Measurements from ENCODE around the gene LIMS2. TPM values are rescaled to one million over a fixed set of nuclear protein-coding genes. Genes with fewer than 3 reads are reported as not detected.

Gene LIMS2
- total and polyA plus RNA-seq, 2 of the 8 experiments (the other 6 are each of a cell fraction or from before 2014, with no cell fraction given) = 3.3 to 4.8 TPM

GRCh38 chr2:127626917-127627739 is 48.2 kb downstream of the LIMS2 start:
- DNase-seq (ENCODE audit: low read depth in 1 of 2, low spot score in 2 of 2) (no peak), FAIRE-seq (no peak)
- CTCF ChIA-PET (ENCODE audit: partially characterized antibody) = interaction anchor here (6.4 kb wide), 1 partner anchor 13 kb away, joined by 50 read pairs; no protein-coding TSS in a partner anchor
- Histone ChIP-seq H3K14ac (ENCODE audit: insufficient read length) (no peak overlapping the region), H3K27ac (ENCODE audit: low read depth, low read length) (no peak overlapping the region), H3K9me3 (ENCODE audit: insufficient read depth in 2 of 2, low read depth in 1 of 2, low read length in 1 of 2) (no peaks in the 10 kb centered on the region), H3K4me1 (replicated peaks in 1 of 4; ENCODE audit: control insufficient read depth in 3 of 4, insufficient read depth in 4 of 4, low read length in 3 of 4) (no peaks in the 10 kb centered on the region), H3K23me2 (ENCODE audit: low read depth, low read length) (no peaks in the 10 kb centered on the region), H3K23ac (ENCODE audit: insufficient read length) (no peak overlapping the region), H2BK15ac (ENCODE audit: low read length) (no peak overlapping the region), H3K18ac (ENCODE audit: extremely low read depth, low read length) (no peak overlapping the region), H2AK5ac (ENCODE audit: low read depth, low read length) (no peak overlapping the region), H3K79me2 (ENCODE audit: control insufficient read depth in 1 of 2, insufficient read depth in 2 of 2, low read length in 2 of 2) (no peaks in the 10 kb centered on the region), H2AFZ (ENCODE audit: low read length) (no peak overlapping the region), H4K91ac (replicated peaks; ENCODE audit: insufficient read length, low read length) (no peak overlapping the region), H3K36me3 (ENCODE audit: control insufficient read depth in 2 of 4, insufficient read depth in 4 of 4, low read length in 3 of 4) (no peaks in the 10 kb centered on the region), H2BK12ac (ENCODE audit: low read depth, low read length) (no peak overlapping the region), H4K5ac (ENCODE audit: insufficient read length, low read depth, low read length) (no peak overlapping the region), H3K27me3 (replicated peaks in 1 of 4; ENCODE audit: control insufficient read depth in 3 of 4, extremely low read depth in 1 of 4, insufficient read depth in 3 of 4, low read length in 3 of 4) (no peaks in the 10 kb centered on the region), H2BK20ac (ENCODE audit: low read length) (no peak overlapping the region), H2BK5ac (ENCODE audit: low read depth, low read length) (no peak overlapping the region), H4K8ac (ENCODE audit: extremely low read depth, insufficient read depth, low read length) (no peak overlapping the region), H3K56ac (replicated peaks; ENCODE audit: insufficient read length, low read depth, low read length) (no peak overlapping the region), H2BK120ac (replicated peaks; ENCODE audit: low read depth, low read length) (no peak overlapping the region), H3K4me3 (ENCODE audit: extremely low read depth in 1 of 4, insufficient read depth in 2 of 4, low read depth in 3 of 4, low read length in 4 of 4) (no peak overlapping the region), H3K79me1 (ENCODE audit: low read depth, low read length) (no peaks in the 10 kb centered on the region), H3K9ac (replicated peaks in 1 of 4; ENCODE audit: extremely low read depth in 1 of 4, low read depth in 3 of 4, low read length in 3 of 4) (no peak overlapping the region), H3K4me2 (ENCODE audit: insufficient read depth in 1 of 2, low read depth in 2 of 2, low read length in 2 of 2) (no peak overlapping the region), H4K20me1 (replicated peaks in 1 of 2; ENCODE audit: control insufficient read depth in 1 of 2, insufficient read depth in 2 of 2, low read length in 2 of 2) (no peaks in the 10 kb centered on the region), H3K4ac (replicated peaks; ENCODE audit: insufficient read length, low read depth, low read length) (no peak overlapping the region)
- POLR2A ChIA-PET (ENCODE audit: partially characterized antibody) = no interaction called here
- 96% methylated on average over 25 of the region's 28 CpGs; no CpG with 5 or more reads in 1 of the 2 experiments for WGBS, 2 experiments (ENCODE audit: extremely low coverage in 1 of 2, insufficient coverage in 1 of 2, insufficient read length in 1 of 2, insufficient replicate concordance in 2 of 2, low coverage in 1 of 2, low lambda C conversion rate in 2 of 2, missing lambda C conversion rate in 1 of 2)
- TF ChIP-seq CBX5 (IDR thresholded peaks at IDR 0.05; ENCODE audit: low read depth, low read length) = no peak
